Measurements from ENCODE around the gene GIN1.
"Not testable (repeated sequence)": the region's sequence is repeated elsewhere in the genome, so short reads cannot be mapped to it uniquely, and the experiment has no call there.

GIN1 gene

GRCh38 chr5:103110403-103110802, 9.5 kb downstream of the GIN1 start:
- DNase-seq (ENCODE audit: low read depth), result no peak

- DNase-seq (ENCODE audit: low read depth), result no peak
These were observed 10.7 kb downstream of the GIN1 start for GRCh38 chr5:103109277-103109676.

GRCh38 chr5:103108086-103108485, 11.9 kb downstream of the GIN1 start:
- no peak for DNase-seq (ENCODE audit: low read depth)

- no peak for DNase-seq (ENCODE audit: low read depth)
These were observed 17.7 kb downstream of the GIN1 start for GRCh38 chr5:103102234-103102633.

- DNase-seq (ENCODE audit: low read depth), result no peak
These were observed 18.7 kb downstream of the GIN1 start for GRCh38 chr5:103101079-103101750.

GRCh38 chr5:103098993-103099392, 20.9 kb downstream of the GIN1 start:
- DNase-seq (ENCODE audit: low read depth), result no peak

- no peak for DNase-seq (ENCODE audit: low read depth)
These were observed 25.2 kb downstream of the GIN1 start for GRCh38 chr5:103094737-103095136.

GRCh38 chr5:103093727-103094126, 26.2 kb downstream of the GIN1 start:
- DNase-seq (ENCODE audit: low read depth), result no peak

- no peak for DNase-seq (ENCODE audit: low read depth)
These were observed 27.3 kb downstream of the GIN1 start for GRCh38 chr5:103092676-103093075.

GRCh38 chr5:103090791-103091190, 29.1 kb downstream of the GIN1 start:
- no peak for DNase-seq (ENCODE audit: low read depth)

GRCh38 chr5:103089272-103089671, 30.7 kb downstream of the GIN1 start:
- no peak for DNase-seq (ENCODE audit: low read depth)

- no peak for DNase-seq (ENCODE audit: low read depth)
These were observed 33.4 kb downstream of the GIN1 start for GRCh38 chr5:103086547-103086946.

GRCh38 chr5:103079796-103080195, 40.1 kb downstream of the GIN1 start:
- no peak for DNase-seq (ENCODE audit: low read depth)

GRCh38 chr5:103075442-103075841, 44.5 kb downstream of the GIN1 start:
- no peak for DNase-seq (ENCODE audit: low read depth)

- DNase-seq (ENCODE audit: low read depth), result not testable (repeated sequence)
These were observed 46.4 kb downstream of the GIN1 start for GRCh38 chr5:103073500-103073899.

GRCh38 chr5:103066326-103066725, 53.6 kb downstream of the GIN1 start:
- DNase-seq (ENCODE audit: low read depth), result no peak

GRCh38 chr5:103060424-103060954, 59.4 kb downstream of the GIN1 start:
- DNase-seq (ENCODE audit: low read depth), result no peak

- no peak for DNase-seq (ENCODE audit: low read depth)
These were observed 60.4 kb downstream of the GIN1 start for GRCh38 chr5:103059525-103059924.

- DNase-seq (ENCODE audit: low read depth), result no peak
These were observed 62.5 kb downstream of the GIN1 start for GRCh38 chr5:103057208-103058130.

GRCh38 chr5:103046706-103047105, 73.2 kb downstream of the GIN1 start:
- not testable (repeated sequence) for DNase-seq (ENCODE audit: low read depth)

- no peak for DNase-seq (ENCODE audit: low read depth)
These were observed 78.8 kb downstream of the GIN1 start for GRCh38 chr5:103041071-103041676.

GRCh38 chr5:103037673-103038455, 82.1 kb downstream of the GIN1 start:
- no peak for DNase-seq (ENCODE audit: low read depth)

Data from activated T-helper 1 cell treated with Interleukin-2 at 50 U/mL for 16 hours (primary cell).